VCaP (cell line): ENCODE results near the gene CRACDL.
"Not testable (repeated sequence)": the region's sequence is repeated elsewhere in the genome, so short reads cannot be mapped to it uniquely, and the experiment has no call there.

ENCODE experiments used
- H3K27ac ChIP-seq: fragments of 450-650 bp; 2 replicates; pipeline ENCODE4 v1.5.1; 2017
- TF ChIP-seq, protein P1 (sequence below): fragments of 450-650 bp; conservative IDR thresholded peaks from 2 replicates; pipeline ENCODE4 v1.5.1; 2017; ENCODE audit warnings: mild to moderate bottlenecking, moderate library complexity

CRACDL gene

DNA sequence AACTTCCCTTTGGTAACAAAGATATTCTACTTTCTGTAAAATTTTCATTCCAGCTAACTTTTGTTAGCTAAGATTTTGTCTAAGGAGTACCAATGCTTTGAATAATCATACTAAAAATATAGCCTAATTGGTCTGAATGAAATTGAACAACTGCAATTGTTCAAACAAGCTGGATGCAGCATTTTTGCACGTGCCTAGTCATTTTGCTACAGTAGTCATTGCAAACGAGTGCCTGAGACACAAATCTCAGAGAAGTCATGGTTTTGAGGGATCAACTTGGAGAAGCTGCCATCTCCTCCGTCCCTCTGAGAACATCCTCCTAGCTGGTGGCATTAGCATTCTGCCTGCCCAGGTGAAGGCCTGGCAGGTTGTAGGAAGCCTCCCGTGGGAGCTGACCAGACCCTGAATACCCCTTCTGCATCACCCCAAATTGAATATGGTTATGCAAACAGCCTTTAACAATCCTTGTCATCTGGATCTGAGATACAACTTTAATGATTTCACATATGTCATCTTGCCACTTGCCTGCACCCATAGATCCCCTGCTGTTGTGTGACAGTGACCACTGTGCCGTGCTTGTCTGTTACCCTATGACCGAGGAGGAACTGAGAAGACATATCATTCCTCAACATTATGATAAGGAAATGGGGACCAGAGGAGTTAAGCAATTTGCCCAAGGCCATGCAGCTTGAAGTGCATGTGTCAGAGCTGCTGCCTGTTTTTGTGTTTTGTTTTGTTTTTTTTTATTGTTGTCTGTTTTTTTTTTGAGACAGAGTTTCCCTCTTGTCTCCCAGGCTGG, 176.0 kb downstream of the CRACDL start:
- H3K27ac ChIP-seq, result peak overlapping the region; percentile 37; the same call in 1 of the 2 replicates
- TF ChIP-seq, protein P1, sequence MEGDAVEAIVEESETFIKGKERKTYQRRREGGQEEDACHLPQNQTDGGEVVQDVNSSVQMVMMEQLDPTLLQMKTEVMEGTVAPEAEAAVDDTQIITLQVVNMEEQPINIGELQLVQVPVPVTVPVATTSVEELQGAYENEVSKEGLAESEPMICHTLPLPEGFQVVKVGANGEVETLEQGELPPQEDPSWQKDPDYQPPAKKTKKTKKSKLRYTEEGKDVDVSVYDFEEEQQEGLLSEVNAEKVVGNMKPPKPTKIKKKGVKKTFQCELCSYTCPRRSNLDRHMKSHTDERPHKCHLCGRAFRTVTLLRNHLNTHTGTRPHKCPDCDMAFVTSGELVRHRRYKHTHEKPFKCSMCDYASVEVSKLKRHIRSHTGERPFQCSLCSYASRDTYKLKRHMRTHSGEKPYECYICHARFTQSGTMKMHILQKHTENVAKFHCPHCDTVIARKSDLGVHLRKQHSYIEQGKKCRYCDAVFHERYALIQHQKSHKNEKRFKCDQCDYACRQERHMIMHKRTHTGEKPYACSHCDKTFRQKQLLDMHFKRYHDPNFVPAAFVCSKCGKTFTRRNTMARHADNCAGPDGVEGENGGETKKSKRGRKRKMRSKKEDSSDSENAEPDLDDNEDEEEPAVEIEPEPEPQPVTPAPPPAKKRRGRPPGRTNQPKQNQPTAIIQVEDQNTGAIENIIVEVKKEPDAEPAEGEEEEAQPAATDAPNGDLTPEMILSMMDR, result no peak

DNA sequence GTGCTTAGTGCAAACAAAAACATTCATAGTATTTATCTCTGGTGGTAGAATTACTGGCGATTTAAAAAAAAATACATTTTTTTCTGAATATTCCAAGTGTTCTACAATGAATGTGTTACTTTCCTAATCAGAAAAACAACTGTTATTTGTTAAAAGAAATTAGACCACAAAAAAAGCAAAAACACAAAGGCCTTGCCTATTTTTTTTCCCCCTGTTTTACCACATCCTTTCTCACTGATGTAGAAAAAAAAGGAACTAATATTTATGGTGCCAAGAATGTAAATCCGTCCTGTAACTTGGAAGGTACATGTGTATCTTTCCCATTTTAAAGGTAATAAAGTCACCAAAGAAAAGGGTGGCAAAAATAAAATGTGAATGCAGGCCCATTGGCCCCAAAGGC, 176.7 kb downstream of the CRACDL start:
- TF ChIP-seq, protein P1, result no peak
- H3K27ac ChIP-seq, result peak overlapping the region; percentile 68; the same call in 1 of the 2 replicates

DNA sequence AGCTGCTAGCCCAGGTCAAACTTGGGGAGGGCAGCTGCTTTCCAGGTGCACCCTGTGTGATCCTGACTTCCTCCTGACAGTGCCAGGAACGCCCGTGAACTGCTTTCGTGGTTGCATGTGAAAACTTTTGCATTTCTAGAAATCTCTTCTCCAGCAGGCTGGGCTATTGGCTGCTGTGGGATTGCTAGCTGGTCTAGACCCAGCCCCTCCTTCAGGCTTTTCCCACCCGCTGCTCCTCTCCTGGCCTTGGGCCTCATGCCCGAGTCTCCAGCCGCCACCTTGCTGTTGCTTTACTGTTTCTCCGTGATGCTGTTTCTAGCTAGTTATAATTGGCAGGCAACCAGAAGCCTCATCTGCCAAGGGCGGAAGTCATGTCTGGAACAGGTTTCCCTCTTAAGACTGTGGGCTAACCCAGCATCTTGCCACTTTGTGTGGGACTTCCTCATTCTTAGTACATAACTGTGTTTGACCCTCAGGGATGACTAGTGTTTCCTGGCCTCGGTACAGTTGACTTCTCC, 178.1 kb downstream of the CRACDL start:
- TF ChIP-seq, protein P1, result no peak
- peak overlapping the region; percentile 68 for H3K27ac ChIP-seq

DNA sequence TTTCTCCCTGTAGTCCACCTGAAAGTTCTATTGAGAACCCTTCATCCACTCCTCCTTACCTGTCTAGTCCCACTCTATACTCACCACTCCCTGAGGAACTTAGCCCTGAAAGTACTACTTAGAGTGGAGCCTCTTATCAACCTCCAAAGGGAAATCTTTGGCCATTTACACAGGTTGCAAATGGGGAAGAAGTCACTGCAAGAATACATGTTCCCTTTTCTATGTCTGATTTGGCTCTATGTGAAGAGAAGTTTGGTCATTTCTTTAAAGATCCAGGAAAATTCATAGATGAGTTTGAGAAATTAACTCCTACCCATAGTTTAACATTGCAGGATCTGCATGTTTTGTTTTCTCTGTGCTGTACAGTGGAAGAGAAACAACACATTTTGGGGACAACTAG, 182.2 kb downstream of the CRACDL start:
- TF ChIP-seq, protein P1, result no peak
- no peak overlapping the region for H3K27ac ChIP-seq

DNA sequence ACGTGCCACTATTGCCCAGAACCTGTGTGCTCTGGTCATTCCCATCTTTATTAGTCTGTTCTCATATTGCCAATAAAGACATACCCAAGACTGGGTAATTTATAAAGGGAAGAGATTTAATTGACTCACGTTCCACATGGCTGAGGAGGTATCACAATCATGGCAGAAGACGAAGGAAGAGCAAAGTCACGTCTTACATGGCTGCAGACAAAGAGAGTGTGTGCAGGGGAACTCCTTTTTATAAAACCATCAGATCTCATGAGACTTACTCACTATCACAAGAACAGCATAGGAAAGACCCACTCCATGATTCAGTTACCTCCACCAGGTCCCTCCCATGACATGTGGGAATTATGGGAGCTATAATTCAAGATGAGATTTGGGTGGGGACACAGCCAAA, 183.3 kb downstream of the CRACDL start:
- not testable (repeated sequence) for H3K27ac ChIP-seq

DNA sequence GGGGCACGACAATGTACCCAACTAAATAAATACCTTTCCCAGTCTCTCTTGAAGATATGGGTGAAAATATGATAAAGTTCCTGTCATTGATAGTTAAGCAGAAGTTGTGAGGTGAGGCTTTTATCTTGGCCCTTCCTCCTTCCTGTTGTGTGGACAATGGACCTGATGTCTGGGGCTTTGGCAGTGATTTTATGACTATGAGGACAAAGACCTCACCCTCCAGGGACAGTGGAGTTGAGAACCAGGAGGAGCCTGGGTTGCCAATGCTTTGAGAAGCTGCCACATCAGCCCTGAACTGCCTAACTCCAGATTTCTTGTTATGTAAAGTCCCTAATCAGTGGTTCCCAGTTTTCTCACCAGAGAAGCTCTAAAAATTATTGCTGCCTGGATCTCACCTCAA, 184.3 kb downstream of the CRACDL start:
- H3K27ac ChIP-seq, result no peak overlapping the region
- TF ChIP-seq, protein P1, result no peak

DNA sequence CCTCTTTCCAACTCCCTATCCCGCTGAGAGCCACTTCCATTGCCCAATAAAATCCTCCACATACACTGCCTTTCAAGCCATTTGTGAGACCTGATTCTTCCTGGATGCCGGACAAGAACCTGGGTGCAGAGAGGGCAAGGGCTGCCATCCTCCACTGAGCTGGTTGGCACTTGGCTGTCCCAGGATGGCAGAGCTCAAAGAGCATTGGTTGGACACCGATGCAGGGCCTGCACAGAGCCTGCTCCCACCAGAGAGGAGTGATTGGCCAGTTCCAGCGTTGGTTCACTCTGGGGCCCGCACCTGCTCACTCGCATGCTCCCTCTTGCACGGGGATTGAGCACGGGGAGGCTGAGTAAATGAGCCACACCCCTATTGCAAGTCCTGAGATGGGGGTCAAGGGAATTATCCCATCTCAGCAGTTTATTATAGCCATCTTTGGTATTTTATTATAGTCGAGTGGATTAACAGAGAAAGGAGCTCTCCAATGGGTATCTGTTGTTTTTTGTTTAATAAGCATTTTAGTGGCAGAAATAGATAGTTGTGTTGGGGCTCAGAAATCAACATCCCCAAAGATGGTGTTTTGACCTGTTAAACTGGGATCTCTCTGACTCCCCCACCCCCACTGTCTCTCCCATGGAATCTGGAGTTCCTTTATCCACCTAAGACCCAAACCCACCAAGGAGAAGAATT, 185.3 kb downstream of the CRACDL start:
- TF ChIP-seq, protein P1, result no peak

More for the DNA sequence above, 185.3 kb downstream of the CRACDL start:
- no peak overlapping the region for H3K27ac ChIP-seq
